GM10266 (cell line): ENCODE measurements around the gene MRPL11.

Experiments used
- DNase-seq: peaks from one replicate; pipeline ENCODE4 v3.0.0; 2012; ENCODE audit errors: extremely low spot score
- CTCF ChIP-seq: IDR thresholded peaks from 2 replicates; pipeline ENCODE4 v1.5.1; 2012; ENCODE audit warnings: mild to moderate bottlenecking, low read depth; ENCODE audit not compliant: control insufficient read depth, insufficient read depth; ENCODE audit errors: missing control alignments

Gene MRPL11

DNA sequence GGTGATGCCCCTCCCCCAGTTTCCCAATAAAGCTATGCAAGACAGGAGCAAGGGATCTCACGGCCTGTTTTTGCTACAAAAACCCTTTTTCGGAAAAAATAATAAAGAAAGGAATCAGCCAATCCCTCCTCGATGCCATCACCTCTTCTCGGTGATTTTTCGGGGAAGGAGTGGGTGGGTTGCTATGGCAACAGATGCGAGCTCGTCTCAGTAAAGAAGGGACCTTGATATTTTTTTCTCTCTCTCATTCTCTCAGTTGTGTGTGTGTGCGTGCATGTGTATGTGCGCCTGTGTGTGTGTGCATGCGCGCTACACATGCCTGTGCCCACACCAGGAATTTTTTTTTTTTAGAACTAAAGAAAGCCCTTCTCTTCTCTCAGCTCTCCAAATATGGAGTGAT lies 21.6 kb downstream of the MRPL11 start:
- no peak for TF ChIP-seq CTCF

DNA sequence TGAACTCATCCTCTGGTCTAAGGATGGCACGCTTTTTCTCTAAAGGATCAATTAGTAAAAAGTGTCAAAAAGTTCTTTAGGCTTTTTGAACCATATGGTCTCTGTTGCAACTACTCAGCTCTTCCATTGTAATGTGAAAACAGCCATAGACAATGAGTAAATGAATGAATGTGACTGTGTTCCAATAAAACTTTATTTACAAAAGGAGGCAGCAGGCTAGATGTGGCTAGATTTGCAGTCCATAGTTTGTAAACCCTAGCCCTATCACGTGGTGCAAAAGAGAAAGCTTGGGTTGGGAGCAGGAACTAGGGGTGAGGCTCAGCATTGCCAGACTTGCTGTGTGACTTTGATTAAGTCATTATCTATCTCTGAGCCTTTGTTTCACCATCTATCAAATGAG lies 23.2 kb downstream of the MRPL11 start:
- no peak for TF ChIP-seq CTCF
- DNase-seq, result no peak

More for the DNA sequence above, 21.6 kb downstream of the MRPL11 start:
- DNase-seq, result no peak

GRCh38 chr11:66414120-66414934 lies 24.3 kb downstream of the MRPL11 start:
- TF ChIP-seq CTCF, result no peak
- no peak for DNase-seq

DNA sequence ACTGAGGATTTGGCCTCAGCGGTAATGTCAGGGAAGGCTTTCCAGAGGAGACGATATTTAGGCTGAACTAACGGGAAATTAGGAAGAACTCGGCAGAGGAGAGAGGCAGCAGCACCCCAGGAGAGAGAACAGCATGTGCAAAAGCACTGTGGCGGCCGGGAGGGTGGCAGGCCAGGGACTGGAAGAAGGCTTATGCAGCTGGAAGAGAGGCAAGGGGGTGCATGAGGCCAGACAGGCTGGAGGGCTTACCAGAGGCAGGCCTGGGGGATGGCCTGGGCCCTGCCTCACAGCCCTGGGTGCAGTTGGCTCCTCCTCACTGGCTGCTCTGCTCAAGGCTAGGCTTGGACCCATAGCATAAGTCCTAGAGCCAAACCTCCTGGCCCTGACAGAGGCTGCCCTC lies 25.5 kb downstream of the MRPL11 start:
- no peak for TF ChIP-seq CTCF
- DNase-seq, result no peak

DNA sequence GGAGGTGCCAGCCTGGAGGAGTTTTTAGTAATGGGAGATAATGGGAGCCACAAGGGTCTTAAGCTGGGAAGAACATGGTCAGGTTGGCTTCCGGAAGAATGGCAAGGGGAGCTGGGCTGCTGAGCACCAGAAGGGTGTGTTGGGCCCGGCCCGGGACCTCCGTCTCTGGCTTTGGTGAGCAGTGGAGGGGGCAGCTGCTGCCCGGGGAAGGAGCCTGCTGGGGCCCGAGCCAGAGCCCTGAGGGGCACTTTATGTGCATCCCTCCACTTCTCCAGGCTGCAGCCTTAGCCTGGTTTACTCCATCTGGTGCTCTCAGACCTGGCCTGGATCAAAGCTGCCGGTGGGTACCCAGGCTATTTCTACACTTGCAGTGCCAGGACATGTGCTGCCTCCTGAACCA lies 26.5 kb downstream of the MRPL11 start:
- no peak for TF ChIP-seq CTCF
- DNase-seq, result no peak

DNA sequence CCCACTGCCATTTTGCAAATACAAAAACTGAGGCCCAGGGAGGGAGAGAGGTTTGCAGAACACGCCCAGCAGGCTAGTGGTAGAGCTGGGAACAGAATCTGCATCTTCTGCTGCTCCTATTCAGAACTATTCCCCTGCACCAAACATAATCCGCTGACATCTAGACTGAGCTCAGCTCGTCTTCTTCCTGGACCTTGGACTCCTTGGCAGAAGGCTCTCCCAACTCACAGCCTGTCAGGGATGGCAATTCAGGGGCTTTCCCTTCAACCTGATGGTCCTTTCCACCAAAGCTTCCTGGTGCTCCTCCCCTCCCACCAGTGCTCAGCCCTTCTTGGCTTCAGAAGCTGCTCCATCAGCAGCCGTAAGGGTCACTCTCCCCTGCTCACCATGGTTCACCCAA lies 27.3 kb downstream of the MRPL11 start:
- DNase-seq, result no peak
- TF ChIP-seq CTCF, result no peak

- TF ChIP-seq CTCF, result no peak
- no peak for DNase-seq
Observed at GRCh38 chr11:66410191-66410590, 28.5 kb downstream of the MRPL11 start.
